ENCODE data around the gene TSPAN9.

GRCh38 chr12:3315201-3315661 is 238.1 kb downstream of the TSPAN9 start:
- TF ChIP-seq CEBPZ (IDR thresholded peaks at IDR 0.05; ENCODE audit: borderline replicate concordance, low read depth, low read length) = no peak
- TF ChIP-seq YY1 (IDR thresholded peaks at IDR 0.05; ENCODE audit: borderline replicate concordance in 1 of 3, control insufficient read depth in 1 of 3, extremely low read depth in 1 of 3, insufficient read depth in 3 of 3, insufficient read length in 1 of 3, insufficient replicate concordance in 2 of 3, low read depth in 1 of 3, low read length in 2 of 3) = no peak
- no peak for TF ChIP-seq SMAD3 (CRISPR knock-in tag; conservative IDR thresholded peaks at IDR 0.05)
- no peak for TF ChIP-seq KDM1A (IDR thresholded peaks at IDR 0.05)

Data from K562 (cell line).